OCI-LY3 (cell line): ENCODE results near the gene EPN1.

Experiments
- H2AFZ ChIP-seq: fragments of 200-600, 300-600 bp; shearing (Covaris generic); 2 replicates; pipeline ENCODE4 v1.6.0; 2014; ENCODE audit warnings: antibody characterized with exemption, low read depth, low read length
- H3K27ac ChIP-seq: fragments of 200-600, 300-600 bp; sonication (generic); 2 replicates; pipeline ENCODE4 v1.5.1; 2014; ENCODE audit warnings: mild to moderate bottlenecking, low read length, moderate library complexity, mixed read lengths
- H3K27me3 ChIP-seq: fragments of 200-600, 300-600 bp; sonication (generic); 2 replicates; pipeline ENCODE4 v1.6.1; 2014; ENCODE audit warnings: low read depth, low read length, mixed read lengths
- H3K36me3 ChIP-seq: fragments of 200-600, 300-600 bp; sonication (generic); replicated peaks from 2 replicates; pipeline ENCODE3; 2014; ENCODE audit warnings: low read depth, low read length, mixed read lengths
- H3K4me1 ChIP-seq: fragments of 300-600, 200-600 bp; sonication (generic); 2 replicates; pipeline ENCODE4 v1.6.1; 2014; ENCODE audit warnings: low read length, mixed read lengths
- H3K4me2 ChIP-seq: fragments of 200-600, 300-600 bp; sonication (generic); 2 replicates; pipeline ENCODE4 v1.6.1; 2014; ENCODE audit warnings: low read length, mixed read lengths
- H3K4me3 ChIP-seq: fragments of 300-600, 200-600 bp; sonication (generic); 2 replicates; pipeline ENCODE4 v1.5.1; 2014; ENCODE audit warnings: antibody characterized with exemption, mild to moderate bottlenecking, low read length, moderate library complexity
- H3K79me2 ChIP-seq: fragments of 300-600, 200-600 bp; shearing (Covaris generic); 2 replicates; pipeline ENCODE4 v1.6.1; 2014; ENCODE audit warnings: mild to moderate bottlenecking, low read length, mixed read lengths
- H3K9ac ChIP-seq: fragments of 300-600, 200-600 bp; shearing (Covaris generic); 2 replicates; pipeline ENCODE4 v1.6.0; 2014; ENCODE audit warnings: mild to moderate bottlenecking, low read length, moderate library complexity
- H3K9me3 ChIP-seq: fragments of 200-600, 300-600 bp; shearing (Covaris generic); 2 replicates; pipeline ENCODE4 v1.6.1; 2014; ENCODE audit warnings: low read length, mixed read lengths; ENCODE audit not compliant: insufficient read depth
- H4K20me1 ChIP-seq: fragments of 200-600, 300-600 bp; sonication (generic); 2 replicates; pipeline ENCODE4 v1.6.1; 2016; ENCODE audit warnings: low read length, mixed read lengths; ENCODE audit not compliant: insufficient read depth
- EZH2phosphoT487 ChIP-seq: fragments of 200-600 bp; shearing (Covaris generic); IDR thresholded peaks from 2 replicates; pipeline ENCODE4 v1.6.1; 2018; ENCODE audit warnings: antibody characterized with exemption, mixed run types, low read depth
- TF ChIP-seq, protein P1 (sequence below): fragments of 200-600, 300-600 bp; sonication (generic); IDR thresholded peaks from 2 replicates; pipeline ENCODE4 v1.5.1; 2014; ENCODE audit warnings: antibody characterized with exemption, low read length, low read depth

Gene EPN1

DNA sequence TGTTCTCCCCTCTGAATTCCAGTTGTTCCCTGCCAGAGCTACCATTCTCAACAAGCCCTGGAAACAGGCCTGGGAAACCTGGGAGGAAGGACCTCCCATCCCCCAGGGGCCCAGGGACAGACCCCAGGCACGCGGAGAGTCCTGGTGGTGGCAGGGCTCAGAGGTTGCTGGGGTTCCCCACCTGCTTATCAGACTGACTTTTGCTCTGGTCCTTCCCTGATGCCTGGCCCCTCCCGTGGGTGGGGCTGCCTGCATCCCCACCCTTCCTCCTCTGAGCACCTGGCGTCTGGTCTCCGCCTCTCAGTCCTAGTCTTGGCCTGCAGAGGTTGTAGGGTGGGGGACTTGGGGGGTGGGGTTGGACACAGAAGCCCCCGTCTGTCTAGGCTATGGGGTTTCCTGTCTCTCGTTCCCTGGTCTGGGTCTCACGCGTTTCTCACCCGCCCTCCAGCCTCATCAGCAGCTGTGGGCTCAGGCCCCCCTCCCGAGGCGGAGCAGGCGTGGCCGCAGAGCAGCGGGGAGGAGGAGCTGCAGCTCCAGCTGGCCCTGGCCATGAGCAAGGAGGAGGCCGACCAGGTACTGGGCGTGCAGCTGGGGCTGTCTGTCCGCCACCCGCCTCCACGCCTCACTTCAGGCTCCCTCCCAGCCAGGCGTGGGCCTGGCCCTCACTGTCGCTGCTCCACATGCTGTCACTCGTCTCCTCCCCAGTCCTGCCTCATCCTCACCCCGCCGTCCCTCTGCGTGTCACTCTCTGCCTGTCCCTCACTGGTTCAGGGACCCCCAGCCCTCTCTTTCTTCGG, 13.6 kb downstream of the EPN1 start:
- no peak overlapping the region for H3K9ac ChIP-seq
- no peaks in the 10 kb centered on the region for H3K4me1 ChIP-seq
- H2AFZ ChIP-seq: no peak overlapping the region
- H3K27ac ChIP-seq: no peak overlapping the region
- H3K9me3 ChIP-seq: no peaks in the 10 kb centered on the region
- no peak overlapping the region for H3K4me2 ChIP-seq
- H3K36me3 ChIP-seq: peaks cover 80% of the 10 kb centered on the region
- peaks cover 74% of the 10 kb centered on the region for H4K20me1 ChIP-seq
- peaks cover 56% of the 10 kb centered on the region for H3K79me2 ChIP-seq
- no peak overlapping the region for H3K4me3 ChIP-seq
- TF ChIP-seq, protein P1, sequence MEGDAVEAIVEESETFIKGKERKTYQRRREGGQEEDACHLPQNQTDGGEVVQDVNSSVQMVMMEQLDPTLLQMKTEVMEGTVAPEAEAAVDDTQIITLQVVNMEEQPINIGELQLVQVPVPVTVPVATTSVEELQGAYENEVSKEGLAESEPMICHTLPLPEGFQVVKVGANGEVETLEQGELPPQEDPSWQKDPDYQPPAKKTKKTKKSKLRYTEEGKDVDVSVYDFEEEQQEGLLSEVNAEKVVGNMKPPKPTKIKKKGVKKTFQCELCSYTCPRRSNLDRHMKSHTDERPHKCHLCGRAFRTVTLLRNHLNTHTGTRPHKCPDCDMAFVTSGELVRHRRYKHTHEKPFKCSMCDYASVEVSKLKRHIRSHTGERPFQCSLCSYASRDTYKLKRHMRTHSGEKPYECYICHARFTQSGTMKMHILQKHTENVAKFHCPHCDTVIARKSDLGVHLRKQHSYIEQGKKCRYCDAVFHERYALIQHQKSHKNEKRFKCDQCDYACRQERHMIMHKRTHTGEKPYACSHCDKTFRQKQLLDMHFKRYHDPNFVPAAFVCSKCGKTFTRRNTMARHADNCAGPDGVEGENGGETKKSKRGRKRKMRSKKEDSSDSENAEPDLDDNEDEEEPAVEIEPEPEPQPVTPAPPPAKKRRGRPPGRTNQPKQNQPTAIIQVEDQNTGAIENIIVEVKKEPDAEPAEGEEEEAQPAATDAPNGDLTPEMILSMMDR: no peak
- TF ChIP-seq EZH2phosphoT487: no peak
- H3K27me3 ChIP-seq: no peaks in the 10 kb centered on the region

DNA sequence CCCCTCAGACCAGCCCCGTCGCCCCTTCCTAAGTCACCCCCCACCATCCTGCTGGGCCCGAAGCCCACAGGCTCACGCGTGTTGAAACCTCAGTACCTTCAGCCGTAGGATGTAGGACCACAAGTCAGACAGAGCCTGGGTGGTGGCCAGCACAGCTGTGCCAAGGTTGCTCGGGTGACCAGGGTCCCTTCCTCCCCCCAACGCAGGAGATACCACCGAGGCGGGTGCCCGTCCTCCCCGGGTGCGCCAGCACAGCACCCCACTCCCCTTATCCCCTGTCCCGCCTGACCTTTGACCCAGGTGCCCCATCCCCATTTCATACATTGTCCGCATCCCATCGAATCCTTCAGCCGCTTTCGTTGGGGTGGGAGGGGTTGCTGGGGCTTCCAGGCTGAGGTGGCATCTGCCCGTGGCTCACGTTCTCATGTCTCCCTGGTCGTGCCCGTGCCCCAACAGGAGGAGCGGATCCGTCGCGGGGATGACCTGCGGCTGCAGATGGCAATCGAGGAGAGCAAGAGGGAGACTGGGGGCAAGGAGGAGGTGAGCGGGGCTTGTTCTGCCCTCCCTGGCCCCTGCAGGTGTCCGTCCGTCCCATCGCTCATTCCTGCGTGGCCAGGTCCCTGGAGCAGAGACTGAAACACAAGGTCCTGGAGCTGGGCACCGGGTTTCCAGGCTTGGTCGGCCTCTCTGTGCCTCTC, 14.5 kb downstream of the EPN1 start:
- peaks cover 79% of the 10 kb centered on the region for H3K36me3 ChIP-seq
- H3K4me2 ChIP-seq: no peak overlapping the region
- H3K4me1 ChIP-seq: no peaks in the 10 kb centered on the region
- H3K27me3 ChIP-seq: no peaks in the 10 kb centered on the region
- H2AFZ ChIP-seq: no peak overlapping the region
- no peak overlapping the region for H3K4me3 ChIP-seq
- no peak overlapping the region for H3K9ac ChIP-seq
- no peak overlapping the region for H3K27ac ChIP-seq
- peaks cover 47% of the 10 kb centered on the region for H3K79me2 ChIP-seq
- peaks cover 65% of the 10 kb centered on the region for H4K20me1 ChIP-seq
- no peak for TF ChIP-seq EZH2phosphoT487
- TF ChIP-seq, protein P1: no peak
- H3K9me3 ChIP-seq: no peaks in the 10 kb centered on the region

DNA sequence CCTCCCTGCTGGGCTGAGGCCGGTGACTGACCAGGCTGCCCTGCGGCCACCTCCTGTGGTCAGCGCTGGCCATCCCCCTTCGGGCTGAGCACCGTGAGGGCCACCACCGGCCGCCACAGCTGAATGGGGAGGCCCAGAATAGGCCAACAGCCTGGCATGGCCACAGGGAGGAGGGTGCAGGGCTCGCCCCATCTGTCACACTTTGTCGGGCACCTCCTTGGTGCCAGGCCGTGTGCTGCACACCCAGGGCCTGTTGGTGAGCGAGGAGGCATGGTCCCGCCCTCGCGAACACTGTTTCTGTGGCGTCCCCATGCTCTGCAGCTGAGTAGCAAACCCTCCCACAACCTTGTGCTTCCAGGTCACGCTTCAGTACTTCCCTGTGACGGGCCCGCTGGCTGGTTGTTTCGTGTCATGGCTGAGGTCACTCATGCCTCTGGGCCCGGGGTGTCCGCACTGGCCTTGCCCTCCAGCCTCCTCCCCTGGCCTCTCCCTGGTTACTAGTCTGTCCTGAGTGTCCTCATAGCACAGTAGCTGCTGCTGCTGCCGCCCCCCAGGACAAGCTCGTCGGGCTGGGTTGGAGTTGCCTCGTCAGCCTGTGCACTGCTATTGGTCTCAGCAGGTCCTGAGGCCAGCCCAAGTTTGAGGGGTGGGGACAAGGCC, 15.2 kb downstream of the EPN1 start:
- no peaks in the 10 kb centered on the region for H3K4me1 ChIP-seq
- H3K9ac ChIP-seq: no peak overlapping the region
- no peak overlapping the region for H2AFZ ChIP-seq
- no peak overlapping the region for H3K27ac ChIP-seq
- H3K4me3 ChIP-seq: no peak overlapping the region
- peaks cover 79% of the 10 kb centered on the region for H3K36me3 ChIP-seq
- no peaks in the 10 kb centered on the region for H3K9me3 ChIP-seq
- H3K27me3 ChIP-seq: no peaks in the 10 kb centered on the region
- TF ChIP-seq, protein P1: no peak
- no peak for TF ChIP-seq EZH2phosphoT487
- peaks cover 58% of the 10 kb centered on the region for H4K20me1 ChIP-seq
- peaks cover 40% of the 10 kb centered on the region for H3K79me2 ChIP-seq
- H3K4me2 ChIP-seq: no peak overlapping the region
